Measurements from ENCODE around the gene COPA.
A peak's percentile ranks its signal among the peaks of the same experiment; 100 is the strongest.
"Not testable (repeated sequence)": the region's sequence is repeated elsewhere in the genome, so short reads cannot be mapped to it uniquely, and the experiment has no call there.

The COPA gene

DNA sequence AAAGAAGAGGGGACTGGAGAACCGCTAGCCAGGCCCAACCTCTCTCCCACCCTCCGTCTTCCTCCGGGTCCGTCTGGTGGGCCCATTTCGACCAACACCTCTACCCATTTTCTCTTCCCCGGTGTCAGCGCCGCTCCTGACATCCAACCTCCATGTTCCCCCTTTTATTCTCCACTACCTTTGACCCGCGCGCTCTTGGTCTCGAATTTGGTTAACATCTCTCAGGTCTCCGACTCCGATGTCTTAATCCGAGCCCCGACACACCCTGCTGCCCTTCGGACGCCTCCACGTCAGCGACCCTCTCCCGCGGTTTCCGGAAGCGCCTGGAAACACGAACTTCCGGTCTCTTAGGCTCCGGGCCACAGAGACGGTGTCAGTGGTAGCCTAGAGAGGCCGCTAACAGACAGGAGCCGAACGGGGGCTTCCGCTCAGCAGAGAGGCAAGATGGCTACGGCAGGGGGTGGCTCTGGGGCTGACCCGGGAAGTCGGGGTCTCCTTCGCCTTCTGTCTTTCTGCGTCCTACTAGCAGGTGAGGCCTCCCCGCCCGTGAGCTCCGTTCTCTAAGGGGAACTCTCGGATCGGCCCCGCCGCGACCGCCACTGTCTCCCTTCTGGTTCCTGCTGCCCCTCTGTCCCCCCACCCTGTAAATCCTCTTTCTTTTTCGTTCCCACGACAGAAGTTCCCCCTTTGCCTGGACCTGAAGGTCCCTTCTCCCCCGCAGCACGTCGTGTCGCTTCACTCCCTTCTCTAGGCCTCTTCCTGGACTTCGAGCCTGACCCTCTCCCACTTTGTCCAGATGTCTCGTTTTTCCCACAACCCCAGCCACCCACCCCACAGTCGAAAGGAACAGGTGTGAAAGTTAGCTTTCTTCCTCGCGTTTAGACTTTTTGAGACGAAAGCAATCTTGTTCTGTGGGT is at the start of gene COPA, which contains the start of gene NCSTN:
Gene COPA, minus strand, starts transcription at position 298 of the 917 bp plus-strand sequence. Its CDS starts 80 bp downstream, at position 218.
Gene NCSTN, plus strand, starts transcription at position 431 of the 917 bp plus-strand sequence. Its CDS starts 14 bp downstream, at position 445.
- peak; percentile 82 to 87 (median 87) for DNase-seq (ENCODE audit: low read depth in 2 of 3, low spot score in 1 of 3)

DNA sequence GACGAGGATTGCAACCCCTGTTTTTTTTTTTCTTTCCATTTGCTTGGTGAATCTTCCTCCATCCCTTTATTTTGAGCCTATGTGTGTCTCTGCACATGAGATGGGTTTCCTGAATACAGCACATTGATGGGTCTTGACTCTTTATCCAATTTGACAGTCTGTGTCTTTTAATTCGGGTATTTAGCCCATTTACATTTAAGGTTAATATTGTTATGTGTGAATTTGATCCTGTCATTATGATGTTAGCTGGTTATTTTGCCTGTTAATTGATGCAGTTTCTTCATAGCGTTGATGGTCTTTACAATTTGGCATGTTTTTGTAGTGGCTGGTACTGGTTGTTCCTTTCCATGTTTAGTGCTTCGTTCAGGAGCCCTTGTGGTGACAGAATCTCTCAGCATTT is 45.4 kb upstream of the COPA start:
- DNase-seq (ENCODE audit: low read depth in 2 of 3, low spot score in 1 of 3), result not testable (repeated sequence)

DNA sequence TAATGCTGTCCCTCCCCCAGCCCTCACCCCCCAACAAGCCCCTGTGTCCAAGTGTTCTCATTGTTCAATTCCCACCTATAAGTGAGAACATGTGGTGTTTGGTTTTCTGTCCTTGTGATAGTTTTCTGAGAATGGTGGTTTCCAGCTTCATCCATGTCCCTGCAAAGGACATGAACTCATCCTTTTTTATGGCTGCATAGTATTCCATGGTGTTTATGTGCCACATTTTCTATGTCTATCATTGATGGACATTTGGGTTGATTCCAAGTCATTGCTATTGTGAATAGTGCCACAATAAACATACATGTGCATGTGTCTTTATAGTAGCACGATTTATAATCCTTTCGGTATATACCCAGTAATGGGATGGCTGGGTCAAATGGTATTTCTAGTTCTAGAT is 41.8 kb upstream of the COPA start:
- DNase-seq (ENCODE audit: low read depth in 2 of 3, low spot score in 1 of 3), result not testable (repeated sequence)

DNA sequence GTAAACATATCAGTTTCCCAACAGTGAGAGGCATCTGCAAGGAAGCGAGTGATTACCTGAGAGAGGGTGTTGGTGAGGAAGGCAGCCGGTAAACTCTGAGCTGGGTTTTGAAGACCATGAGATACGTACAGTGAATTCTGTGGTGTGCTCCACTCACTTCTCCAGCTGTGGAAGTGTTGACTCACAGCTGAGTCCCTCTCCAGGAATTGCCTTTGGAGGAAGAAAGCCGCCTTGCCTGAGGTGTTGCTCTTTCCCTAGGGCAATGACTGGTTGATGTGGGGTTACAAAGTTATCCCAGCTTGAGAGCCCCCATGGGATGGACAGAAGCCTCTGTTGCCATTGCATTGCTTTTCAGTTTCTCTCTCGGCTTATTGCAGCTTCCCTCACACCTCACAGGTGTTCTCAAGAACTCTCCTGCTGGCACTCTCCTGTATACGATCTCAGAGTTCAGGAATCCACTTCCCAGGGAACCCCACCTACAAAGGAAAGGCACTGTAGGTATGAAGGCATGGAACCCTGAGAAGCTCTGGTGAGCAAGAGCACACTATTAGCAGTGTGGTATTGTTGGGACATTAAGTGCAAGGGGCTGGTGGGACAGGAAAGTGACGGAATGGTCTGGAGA is 34.6 kb upstream of the COPA start:
- no peak for DNase-seq (ENCODE audit: low read depth in 2 of 3, low spot score in 1 of 3)

DNA sequence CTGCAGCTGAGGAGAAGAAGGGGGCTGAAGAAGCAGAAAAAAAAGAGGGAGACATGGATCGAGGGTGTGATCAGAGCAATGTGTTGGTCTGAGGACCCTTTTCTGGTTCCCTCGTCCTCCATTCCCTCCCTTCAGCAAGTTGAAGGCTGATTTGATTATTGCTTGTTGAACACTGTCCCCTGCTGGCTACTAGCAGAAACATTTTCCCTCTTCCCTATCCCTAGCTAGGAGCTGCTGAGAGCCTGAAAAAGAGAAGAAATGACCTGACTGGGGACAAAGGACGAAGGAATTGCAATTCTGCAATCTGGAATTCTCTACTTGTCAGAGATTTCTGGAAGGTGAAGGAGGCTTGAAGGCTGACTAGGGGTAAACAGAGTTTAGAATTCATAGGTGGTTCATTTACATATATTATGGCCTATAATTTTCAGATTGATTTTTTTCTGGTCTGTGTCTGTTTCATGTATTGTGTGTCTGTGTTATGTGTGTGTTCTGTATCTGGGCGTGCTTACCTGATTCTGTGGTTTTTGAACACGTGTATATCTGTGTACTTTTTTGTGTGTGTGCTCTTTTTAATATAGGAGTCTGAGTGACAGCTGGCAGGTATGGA is 33.6 kb upstream of the COPA start:
- peak in 1 of 3 donors; percentile 24 for DNase-seq (ENCODE audit: low read depth in 2 of 3, low spot score in 1 of 3)

DNA sequence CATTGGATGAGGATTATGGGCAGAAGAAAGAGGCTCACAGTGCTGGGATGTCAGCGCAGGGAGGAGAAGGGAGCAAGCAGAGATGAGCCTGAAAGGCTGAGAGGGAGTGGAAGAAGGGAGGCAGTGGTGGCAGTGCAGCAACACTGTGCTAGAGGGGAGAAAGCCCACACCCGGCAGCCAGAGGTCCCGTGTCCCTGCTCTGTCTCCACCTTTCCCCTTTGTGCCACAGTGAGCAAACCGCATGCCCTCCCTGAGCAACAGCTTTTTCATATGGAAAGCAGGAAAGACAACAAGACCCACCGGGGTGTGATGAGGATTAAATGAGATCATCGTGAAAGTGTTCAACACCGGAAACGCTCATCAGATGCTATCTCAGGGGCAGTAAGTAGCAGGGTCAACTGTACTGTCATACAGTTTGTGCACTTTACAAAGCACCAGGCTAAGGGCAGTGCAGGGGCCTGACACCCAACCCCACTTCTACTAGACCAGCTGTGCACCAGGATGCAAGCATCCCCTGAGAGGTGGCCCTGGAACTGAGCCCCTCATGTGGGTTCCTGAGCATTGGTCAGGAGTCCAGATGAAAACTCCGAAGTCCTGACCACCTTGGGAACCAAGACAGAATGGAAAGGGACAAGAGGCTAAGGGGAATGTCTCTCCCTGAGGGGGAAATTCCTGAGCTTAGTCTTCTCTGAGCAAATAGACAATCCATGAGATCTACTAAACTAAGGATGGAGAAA is 32.9 kb upstream of the COPA start:
- no peak for DNase-seq (ENCODE audit: low read depth in 2 of 3, low spot score in 1 of 3)

DNA sequence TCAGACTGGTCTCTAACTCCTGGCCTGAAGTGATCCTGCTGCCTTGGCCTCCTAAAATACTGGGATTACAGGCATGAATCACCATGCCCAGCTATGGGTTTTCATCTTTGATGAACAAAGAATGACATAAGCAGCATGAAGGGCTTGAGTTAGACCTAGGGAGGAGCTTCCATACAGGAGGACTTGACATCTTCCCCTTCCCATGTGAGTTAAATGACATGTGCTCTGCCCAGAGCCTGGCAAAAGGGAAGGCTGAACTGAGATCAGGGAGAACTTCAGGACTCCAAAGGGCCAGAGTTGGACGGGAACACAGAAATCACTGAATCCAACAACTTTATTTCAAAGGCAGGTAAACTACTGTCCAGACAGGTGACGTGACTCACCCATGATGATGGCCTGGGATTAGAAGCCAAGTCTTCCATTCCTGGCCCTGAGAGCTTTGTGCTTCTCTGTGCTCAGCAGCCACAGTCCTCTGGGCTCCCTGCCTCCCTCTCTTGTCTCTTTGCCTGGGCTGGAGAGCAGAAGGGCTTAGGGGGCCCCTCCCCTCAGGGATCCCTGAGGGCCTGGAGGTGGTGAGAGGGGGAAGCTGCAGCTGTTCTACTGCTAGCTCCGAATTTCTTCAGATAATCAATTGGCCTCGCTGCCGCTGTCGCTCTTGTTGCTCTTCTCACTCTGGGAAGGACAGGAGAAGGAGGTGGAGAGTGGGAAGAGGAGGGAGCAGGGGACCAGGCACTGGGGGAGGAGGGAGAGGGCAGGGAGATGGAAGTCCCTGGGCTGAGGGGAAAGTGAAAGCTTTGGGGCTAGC is 31.5 kb upstream of the COPA start:
- no peak for DNase-seq (ENCODE audit: low read depth in 2 of 3, low spot score in 1 of 3)

DNA sequence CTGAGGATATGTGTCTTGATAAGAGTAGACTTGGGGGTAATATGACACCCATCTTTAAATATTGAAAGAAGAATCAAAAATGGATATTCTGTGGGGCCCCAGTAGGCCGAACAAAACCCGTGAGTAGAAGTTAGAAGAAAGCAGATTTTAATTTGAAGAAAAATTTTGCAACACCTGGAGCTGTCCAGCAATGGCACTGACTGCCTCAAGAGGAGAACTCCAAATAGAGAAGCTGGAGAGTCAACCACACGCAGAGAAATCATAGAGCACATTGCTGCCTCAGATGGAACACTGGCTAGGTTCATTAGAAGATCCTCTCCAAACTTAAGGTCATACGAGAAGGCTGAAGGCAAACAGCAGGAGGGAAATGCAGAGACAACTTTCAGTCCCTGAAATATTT is 30.6 kb upstream of the COPA start:
- DNase-seq (ENCODE audit: low read depth in 2 of 3, low spot score in 1 of 3), result no peak

DNA sequence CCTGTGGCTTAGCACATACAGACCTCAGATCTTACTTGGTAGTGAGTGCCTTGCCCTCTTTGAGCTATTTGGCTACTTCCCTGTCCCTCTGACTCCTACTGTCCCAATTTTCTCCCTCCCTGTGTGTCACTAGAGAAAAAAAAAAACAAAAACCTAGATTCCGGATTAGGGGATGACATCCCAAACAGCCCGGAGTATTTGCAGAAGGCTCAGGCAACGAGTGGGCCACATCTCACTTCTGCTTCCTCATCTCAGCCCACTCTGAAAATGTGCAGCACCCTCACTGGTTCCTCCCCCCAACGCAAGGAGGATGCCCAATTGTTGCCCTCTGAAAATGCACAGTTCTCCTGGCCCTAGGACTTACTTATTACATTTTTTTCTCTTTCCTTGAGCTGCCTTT is 28.7 kb upstream of the COPA start:
- no peak for DNase-seq (ENCODE audit: low read depth in 2 of 3, low spot score in 1 of 3)

DNA sequence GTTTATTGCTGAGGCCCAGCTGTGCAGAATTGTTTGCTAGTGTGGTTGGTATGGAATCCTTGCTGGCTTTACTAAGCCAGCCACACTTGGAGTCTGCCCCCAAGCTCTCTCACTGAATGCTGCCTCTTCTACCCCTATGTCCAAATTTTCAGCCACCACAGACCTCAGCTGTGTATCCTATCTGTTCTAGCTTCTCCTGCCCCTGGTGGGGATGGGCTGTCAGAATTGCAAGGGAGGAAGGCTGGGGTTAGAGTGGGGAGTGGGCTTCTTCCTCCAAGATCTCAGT is 28.2 kb upstream of the COPA start:
- no peak for DNase-seq (ENCODE audit: low read depth in 2 of 3, low spot score in 1 of 3)

DNA sequence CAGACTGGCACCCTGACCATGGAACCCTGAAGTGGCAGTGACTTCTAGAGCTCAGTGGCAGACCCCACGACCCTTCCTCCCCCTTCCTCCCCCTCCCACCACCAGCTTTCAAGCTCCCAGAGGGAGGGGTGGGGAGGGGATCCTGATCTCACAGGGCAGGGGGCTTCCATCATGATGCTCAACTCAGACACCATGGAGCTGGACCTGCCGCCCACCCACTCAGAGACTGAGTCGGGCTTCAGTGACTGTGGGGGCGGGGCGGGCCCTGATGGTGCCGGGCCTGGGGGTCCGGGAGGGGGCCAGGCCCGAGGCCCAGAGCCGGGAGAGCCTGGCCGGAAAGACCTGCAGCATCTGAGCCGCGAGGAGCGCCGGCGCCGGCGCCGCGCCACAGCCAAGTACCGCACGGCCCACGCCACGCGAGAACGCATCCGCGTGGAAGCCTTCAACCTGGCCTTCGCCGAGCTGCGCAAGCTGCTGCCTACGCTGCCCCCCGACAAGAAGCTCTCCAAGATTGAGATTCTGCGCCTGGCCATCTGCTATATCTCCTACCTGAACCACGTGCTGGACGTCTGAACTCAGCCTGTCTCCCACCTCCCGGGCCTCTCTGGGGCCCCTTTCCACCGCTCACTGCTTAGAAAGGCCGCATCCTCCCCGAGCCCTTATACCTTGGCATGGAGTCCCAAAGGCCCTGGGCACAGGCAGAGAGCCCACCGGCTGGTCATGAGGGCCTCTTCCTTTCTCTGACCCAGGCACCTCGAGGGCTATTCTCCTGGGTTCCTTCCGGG is 27.7 kb upstream of the COPA start:
- no peak for DNase-seq (ENCODE audit: low read depth in 2 of 3, low spot score in 1 of 3)

DNA sequence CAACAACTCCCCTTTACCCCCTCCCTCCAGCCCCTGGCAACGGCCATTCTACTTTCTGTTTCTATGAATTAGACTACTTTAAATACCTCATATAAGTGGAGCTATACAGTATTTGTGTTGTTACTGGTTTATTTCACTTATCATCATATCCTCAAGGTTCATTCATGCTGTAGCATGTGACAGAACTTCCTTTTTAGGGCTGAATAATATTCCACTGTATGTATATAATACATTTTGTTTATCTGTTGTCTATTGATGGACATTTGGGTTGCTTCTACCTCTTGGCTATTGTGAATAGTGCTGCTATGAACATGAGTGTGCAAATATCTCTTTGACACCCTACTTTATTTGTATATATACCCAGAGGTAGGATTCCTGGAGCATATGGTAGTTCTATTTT is 26.0 kb upstream of the COPA start:
- DNase-seq (ENCODE audit: low read depth in 2 of 3, low spot score in 1 of 3), result no peak

DNA sequence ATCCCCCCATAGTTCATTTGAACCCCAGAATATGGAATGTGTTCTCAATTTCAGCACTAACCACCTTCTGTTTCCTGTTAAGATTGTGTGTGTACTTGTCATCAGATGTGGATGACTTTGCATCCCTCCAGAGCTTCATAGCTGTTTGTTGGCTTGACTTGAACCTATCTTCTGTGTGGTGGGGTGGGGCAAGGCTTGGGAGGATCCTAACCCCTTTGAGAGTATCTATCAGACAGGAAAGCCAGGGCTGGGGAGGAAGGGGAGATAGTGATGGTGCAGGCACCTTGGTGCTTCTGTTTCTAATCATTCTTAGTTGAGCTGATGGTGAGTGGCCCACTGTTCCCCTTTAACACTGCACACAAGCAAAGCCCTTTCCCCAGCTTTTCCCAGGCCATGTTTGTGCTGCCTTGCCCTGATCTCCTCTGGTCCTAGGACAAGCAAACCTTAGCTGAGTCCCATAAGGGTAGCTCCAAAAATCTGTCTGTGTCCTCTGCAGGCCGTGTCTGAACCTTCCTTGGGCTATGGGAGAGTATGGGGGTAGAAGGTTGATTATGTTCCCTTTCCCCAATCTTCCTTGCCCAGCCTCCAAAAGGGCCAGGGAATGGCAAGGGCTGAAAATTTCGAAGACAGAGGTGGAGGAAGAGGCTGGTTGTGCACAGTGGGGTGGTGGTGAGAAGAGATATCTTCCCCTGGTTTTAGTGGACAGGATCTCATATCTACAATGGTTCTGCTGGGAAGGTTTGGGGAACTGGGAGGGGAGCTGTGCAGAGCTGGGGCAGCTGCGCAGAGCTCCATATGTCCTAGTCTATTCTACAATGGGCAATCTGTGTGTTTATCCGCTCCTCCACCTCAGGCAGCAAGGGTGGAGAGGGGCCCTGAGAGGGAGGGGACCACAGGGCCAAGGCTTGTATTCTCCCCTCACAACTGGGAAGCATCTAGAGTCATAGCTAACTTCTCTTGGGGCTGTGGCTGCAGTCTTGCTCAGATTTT is 25.2 kb upstream of the COPA start:
- no peak for DNase-seq (ENCODE audit: low read depth in 2 of 3, low spot score in 1 of 3)

DNA sequence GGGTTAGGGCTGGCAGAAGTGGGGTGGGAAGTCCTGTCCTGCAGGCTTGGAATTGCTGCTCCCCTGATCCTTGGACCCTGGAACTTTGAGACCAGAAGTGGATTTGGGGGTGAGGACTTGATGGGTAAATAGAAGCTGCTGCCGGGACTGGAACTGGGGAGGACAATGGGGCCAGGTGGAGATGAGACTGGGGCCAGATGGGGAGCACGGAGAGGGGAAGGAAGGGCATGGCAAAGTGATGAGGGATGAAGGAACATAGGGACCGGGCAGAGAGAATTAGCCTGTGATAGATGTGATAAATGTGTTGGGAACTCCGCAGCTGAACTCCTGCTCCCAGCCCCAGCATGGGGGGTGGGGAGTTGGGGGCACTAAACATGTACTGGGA is 24.5 kb upstream of the COPA start:
- no peak for DNase-seq (ENCODE audit: low read depth in 2 of 3, low spot score in 1 of 3)

DNA sequence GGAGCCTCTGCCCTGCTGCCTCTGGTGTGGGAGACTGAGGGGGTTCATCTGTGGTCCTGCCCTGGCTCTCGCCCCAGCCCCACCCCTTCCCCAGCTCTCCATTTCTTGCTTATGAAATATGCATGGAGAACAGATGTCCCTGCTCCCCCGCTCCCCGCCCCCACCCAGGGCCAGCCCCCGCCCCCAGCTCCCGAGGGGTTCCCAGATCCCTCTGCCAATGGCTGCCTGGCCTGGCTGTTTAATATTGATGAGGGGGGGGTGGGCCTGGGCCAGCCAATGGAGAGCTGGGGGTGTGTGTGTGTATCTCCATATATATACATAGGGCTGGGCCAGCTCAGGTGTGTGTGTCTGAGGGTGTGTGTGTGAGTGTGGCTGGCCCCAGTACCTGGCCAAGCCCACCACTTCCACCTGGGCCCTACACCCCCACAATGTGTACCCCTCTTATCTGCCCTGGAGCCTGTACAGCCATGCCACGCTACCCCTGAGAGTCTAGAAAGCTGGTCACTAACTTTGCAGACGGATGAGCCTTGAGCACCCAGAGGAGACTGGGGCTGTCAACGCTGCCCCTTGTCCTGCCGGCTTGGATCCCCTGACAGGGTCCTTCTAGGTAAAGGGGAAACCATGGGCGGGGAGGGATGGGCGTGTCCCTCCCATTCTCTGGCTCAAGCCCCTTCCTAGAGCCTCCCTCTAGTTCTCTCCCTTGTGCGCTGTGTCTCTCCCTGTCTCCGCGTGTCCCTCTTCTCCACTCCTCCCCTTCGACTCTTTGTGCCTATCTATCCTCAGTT is 23.9 kb upstream of the COPA start, which contains the start of gene NHLH1:
Gene NHLH1, plus strand, starts transcription at position 341 of the 785 bp plus-strand sequence. CDS start 3,661 bp downstream, outside the sequence.
- DNase-seq (ENCODE audit: low read depth in 2 of 3, low spot score in 1 of 3), result no peak

DNA sequence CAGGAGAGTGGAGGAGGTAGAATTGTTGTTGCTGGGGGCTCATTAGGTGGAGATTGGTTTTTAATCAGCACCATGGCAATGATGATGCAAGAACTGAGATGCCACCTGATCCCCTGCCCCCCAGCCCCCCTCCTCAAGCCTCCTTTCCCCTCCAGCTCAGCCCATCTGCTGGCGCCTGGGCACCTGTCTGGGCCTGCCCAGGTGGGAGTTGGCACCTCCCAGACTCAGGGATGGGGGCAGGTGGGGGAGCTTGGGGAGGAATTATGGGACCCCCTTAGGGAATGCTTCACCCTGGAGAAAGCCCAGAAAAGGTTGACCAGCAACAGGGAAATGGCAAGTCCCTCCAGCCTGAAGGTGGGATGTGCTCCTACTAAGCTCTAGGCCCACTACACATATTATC is 22.3 kb upstream of the COPA start:
- no peak for DNase-seq (ENCODE audit: low read depth in 2 of 3, low spot score in 1 of 3)

DNA sequence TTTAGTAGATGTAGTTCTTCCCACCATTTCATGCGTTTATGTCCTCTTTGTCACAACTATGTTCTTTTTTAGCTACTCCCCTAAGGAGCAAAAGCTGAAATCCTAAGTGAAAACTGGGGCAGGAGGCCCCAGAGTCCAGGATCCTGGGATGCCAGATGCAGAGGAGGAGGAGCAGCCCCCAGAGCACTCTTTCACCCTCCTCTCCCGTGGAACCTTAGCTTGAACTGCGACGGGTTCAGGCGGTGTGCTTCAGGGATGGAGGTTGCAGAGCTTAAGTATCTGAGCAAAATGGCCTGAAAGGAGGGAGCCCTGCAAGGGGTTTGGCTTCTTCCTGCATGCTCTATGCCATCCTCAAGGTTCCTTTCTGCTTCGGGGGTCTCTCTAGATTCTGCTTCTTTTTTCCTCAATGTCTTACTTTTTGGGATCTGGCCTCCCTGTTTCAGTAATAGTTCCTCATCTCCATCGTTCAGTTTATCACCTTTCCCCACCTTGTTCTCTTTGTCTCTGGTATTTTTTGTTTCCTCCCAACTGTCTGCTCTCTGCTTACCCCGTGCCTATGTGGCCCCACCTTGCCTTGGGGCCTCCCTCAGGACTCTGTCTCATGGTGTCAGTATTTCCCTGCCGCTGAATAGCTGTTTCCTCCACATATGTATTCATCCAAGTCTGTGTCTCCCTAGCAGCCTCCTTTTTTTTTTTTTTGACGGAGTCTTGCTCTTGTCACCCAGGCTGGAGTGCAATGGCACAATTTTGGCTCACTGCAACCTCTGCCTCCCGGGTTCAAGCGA is 21.1 kb upstream of the COPA start:
- DNase-seq (ENCODE audit: low read depth in 2 of 3, low spot score in 1 of 3), result no peak
